H9 (cell line): ENCODE results near the gene DMPK. TPM values are rescaled to one million over a fixed set of nuclear protein-coding genes. Genes with fewer than 3 reads are reported as not detected.

Experiments used
- DNase-seq: peaks from one replicate; pipeline ENCODE4 v3.0.0-alpha.2; 2017
- H2AFZ ChIP-seq: one replicate; pipeline ENCODE4 v1.6.1; 2013; ENCODE audit warnings: mild to moderate bottlenecking, low read length, control low read depth, moderate library complexity
- H2AK5ac ChIP-seq: 2 replicates; pipeline ENCODE4 v1.6.1; 2013; ENCODE audit warnings: low read length, control low read depth, mixed read lengths; ENCODE audit not compliant: insufficient read length
- H2BK120ac ChIP-seq: one replicate; pipeline ENCODE4 v1.6.1; 2013; ENCODE audit warnings: low read depth, mild to moderate bottlenecking, low read length, control low read depth, inconsistent platforms; ENCODE audit not compliant: poor library complexity, severe bottlenecking
- H2BK12ac ChIP-seq: 2 replicates; pipeline ENCODE4 v1.6.1; 2013; ENCODE audit warnings: low read length, control low read depth, mixed read lengths, low read depth; ENCODE audit not compliant: insufficient read length
- H2BK15ac ChIP-seq: 2 replicates; pipeline ENCODE4 v1.6.1; 2013; ENCODE audit warnings: low read depth, low read length, control low read depth
- H2BK20ac ChIP-seq: one replicate; pipeline ENCODE4 v1.6.1; 2013; ENCODE audit warnings: low read depth, mild to moderate bottlenecking, low read length, control low read depth, inconsistent platforms; ENCODE audit not compliant: poor library complexity, severe bottlenecking
- H2BK5ac ChIP-seq: 2 replicates; pipeline ENCODE4 v1.6.1; 2013; ENCODE audit warnings: low read length, control low read depth, mixed read lengths; ENCODE audit not compliant: insufficient read length
- H3K14ac ChIP-seq: 2 replicates; pipeline ENCODE4 v1.6.1; 2013; ENCODE audit warnings: low read length, control low read depth; ENCODE audit not compliant: insufficient read depth
- H3K18ac ChIP-seq: 2 replicates; pipeline ENCODE4 v1.6.1; 2013; ENCODE audit warnings: low read depth, mild to moderate bottlenecking, mixed read lengths, low read length, control low read depth; ENCODE audit not compliant: insufficient read length
- H3K23ac ChIP-seq: 2 replicates; pipeline ENCODE4 v1.6.1; 2013; ENCODE audit warnings: low read length, control low read depth, mixed read lengths, low read depth; ENCODE audit not compliant: insufficient read length
- H3K23me2 ChIP-seq: 2 replicates; pipeline ENCODE4 v1.6.1; 2013; ENCODE audit warnings: low read depth, mild to moderate bottlenecking, mixed read lengths, low read length, control low read depth; ENCODE audit not compliant: insufficient read length, poor library complexity, severe bottlenecking
- H3K27ac ChIP-seq: 2 replicates; pipeline ENCODE4 v1.5.1; 2013; ENCODE audit warnings: low read length, control low read depth, mixed read lengths, low read depth; ENCODE audit not compliant: insufficient read length
- H3K27me3 ChIP-seq: 2 replicates; pipeline ENCODE4 v1.6.1; 2013; ENCODE audit warnings: low read length, control low read depth, inconsistent platforms; ENCODE audit not compliant: insufficient read depth
- H3K4ac ChIP-seq: 2 replicates; pipeline ENCODE4 v1.6.1; 2013; ENCODE audit warnings: low read depth, mild to moderate bottlenecking, control low read depth, inconsistent platforms, low read length, moderate library complexity
- H3K4me1 ChIP-seq: 2 replicates; pipeline ENCODE4 v1.6.1; 2013; ENCODE audit warnings: low read length, control low read depth, inconsistent platforms; ENCODE audit not compliant: insufficient read depth
- H3K4me2 ChIP-seq: 2 replicates; pipeline ENCODE4 v1.6.1; 2013; ENCODE audit warnings: low read length, control low read depth, mixed read lengths; ENCODE audit not compliant: insufficient read length, insufficient read depth
- H3K56ac ChIP-seq: 2 replicates; pipeline ENCODE4 v1.6.1; 2013; ENCODE audit warnings: low read depth, mild to moderate bottlenecking, mixed read lengths, low read length, control low read depth; ENCODE audit not compliant: insufficient read length
- H3K79me1 ChIP-seq: 2 replicates; pipeline ENCODE4 v1.6.1; 2013; ENCODE audit warnings: low read depth, mild to moderate bottlenecking, moderate library complexity, low read length, control low read depth, inconsistent platforms; ENCODE audit not compliant: insufficient read depth, poor library complexity, severe bottlenecking
- H3K79me2 ChIP-seq: 2 replicates; pipeline ENCODE4 v1.6.1; 2013; ENCODE audit warnings: low read length, control low read depth, inconsistent platforms; ENCODE audit not compliant: insufficient read depth
- H3K9ac ChIP-seq: 2 replicates; pipeline ENCODE4 v1.6.1; 2013; ENCODE audit warnings: low read length, control low read depth, mixed read lengths; ENCODE audit not compliant: insufficient read length; ENCODE audit errors: extremely low read depth
- H3K9me3 ChIP-seq: one replicate; pipeline ENCODE4 v1.6.1; 2013; ENCODE audit warnings: low read depth, low read length, inconsistent platforms; ENCODE audit not compliant: control insufficient read depth
- H3T11ph ChIP-seq: one replicate; pipeline ENCODE4 v1.6.1; 2013; ENCODE audit warnings: mild to moderate bottlenecking, low read length, control low read depth, inconsistent platforms
- H4K20me1 ChIP-seq: one replicate; pipeline ENCODE4 v1.6.1; 2013; ENCODE audit not compliant: control insufficient read depth, insufficient read length, insufficient read depth
- H4K5ac ChIP-seq: 2 replicates; pipeline ENCODE4 v1.6.1; 2013; ENCODE audit warnings: low read depth, mild to moderate bottlenecking, mixed read lengths, low read length, control low read depth; ENCODE audit not compliant: insufficient read length
- H4K8ac ChIP-seq: replicated peaks from 2 replicates; pipeline ENCODE4 v1.6.1; 2013; ENCODE audit warnings: low read length, control low read depth, mixed read lengths, low read depth; ENCODE audit not compliant: insufficient read length
- H4K91ac ChIP-seq: 2 replicates; pipeline ENCODE4 v1.6.1; 2013; ENCODE audit warnings: low read depth, mild to moderate bottlenecking, moderate library complexity, mixed read lengths, low read length, control low read depth; ENCODE audit not compliant: insufficient read length
- H3K27ac Mint-ChIP-seq, 3 experiments: 2 replicates in 2 of 3; 3 replicates in 1 of 3; pipeline ENCODE4 v1.8.0; 2020 to 2021; ENCODE audit warnings: mixed read lengths in 3 of 3, mild to moderate bottlenecking in 1 of 3, moderate library complexity in 1 of 3
- H3K27me3 Mint-ChIP-seq: 2 replicates; pipeline ENCODE4 v1.8.0; 2021; ENCODE audit warnings: low read depth, mild to moderate bottlenecking, moderate library complexity, mixed read lengths
- H3K36me3 Mint-ChIP-seq, 3 experiments: 2 replicates in 2 of 3; 3 replicates in 1 of 3; pipeline ENCODE4 v1.8.0; 2020 to 2021; ENCODE audit warnings: low read depth in 3 of 3, mixed read lengths in 3 of 3; ENCODE audit not compliant: insufficient read depth in 1 of 3
- H3K4me1 Mint-ChIP-seq, 2 experiments: 2 replicates each; pipeline ENCODE4 v1.8.0; 2020; ENCODE audit warnings: mixed read lengths in 2 of 2
- H3K4me3 Mint-ChIP-seq, 2 experiments: 2 replicates in 1 of 2; 3 replicates in 1 of 2; pipeline ENCODE4 v1.8.0; 2020 to 2021; ENCODE audit warnings: mild to moderate bottlenecking in 2 of 2, mixed read lengths in 2 of 2, moderate library complexity in 1 of 2
- H3K9me3 Mint-ChIP-seq, 2 experiments: 2 replicates in 1 of 2; 3 replicates in 1 of 2; pipeline ENCODE4 v1.8.0; 2020; ENCODE audit warnings: mild to moderate bottlenecking in 2 of 2, mixed read lengths in 2 of 2, moderate library complexity in 1 of 2
- WGBS: extraction: QIAGEN DNeasy Blood & Tissue Kit; methylation state at CpG from one replicate; pipeline ENCODE4 v1.1.7; 2013; ENCODE audit warnings: missing lambda C conversion rate, low lambda C conversion rate, mixed read lengths; ENCODE audit not compliant: insufficient read length; ENCODE audit errors: extremely low coverage; 5-methylcytosine and 5-hydroxymethylcytosine counted together
- total RNA-seq: library from RNA; stranded (reverse); gene quantifications from 2 replicates; pipeline ENCODE4 v1.2.1, GENCODE V29; 2021
- TF ChIP-seq, protein P1 (sequence below): fragments of 200-600 bp; sonication (generic); conservative IDR thresholded peaks from 3 replicates; pipeline ENCODE4 v1.8.0; 2021; ENCODE audit warnings: antibody characterized with exemption, mild to moderate bottlenecking

DMPK gene
- total RNA-seq, 1 experiment from 2014 or later = 67.4 TPM

DNA sequence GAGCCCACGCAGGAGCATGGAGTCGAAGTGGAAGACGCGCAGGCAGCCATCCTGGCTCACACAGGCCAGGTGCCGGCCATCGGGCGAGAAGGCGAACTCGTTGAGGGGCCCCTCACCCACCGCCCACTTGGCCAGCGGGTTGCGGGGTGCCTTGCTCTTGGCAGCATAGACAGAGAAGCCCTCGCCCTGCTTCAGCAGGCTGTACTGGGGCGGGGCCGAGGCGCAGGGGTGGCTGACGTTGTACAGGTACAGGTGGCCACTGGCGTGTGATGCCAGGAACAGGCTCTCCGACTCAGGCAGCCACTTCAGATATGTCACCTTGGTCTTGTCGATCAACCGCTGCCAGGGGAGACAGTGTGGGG lies 4.2 kb upstream of the DMPK start:
- H3K4me3 Mint-ChIP-seq = peak overlapping the region in 1 of 2 experiments; percentile 35; a peak in 1 of 5 replicates
- Histone ChIP-seq H3K9ac (no peak overlapping the region), H3K4ac (no peak overlapping the region), H2BK20ac (no peak overlapping the region), H2AK5ac (no peak overlapping the region), H2AFZ (no peak overlapping the region), H3K56ac (no peak overlapping the region), H3K79me2 (0 out of 2 replicates have a peak, but pooled peaks cover 3% of the 10 kb centered on the region), H3K18ac (no peak overlapping the region), H3K23me2 (peaks cover under 1% of the 10 kb centered on the region), H2BK5ac (no peak overlapping the region), H3K4me2 (no peak overlapping the region), H4K20me1 (no peaks in the 10 kb centered on the region), H3K23ac (no peak overlapping the region), H4K5ac (no peak overlapping the region), H4K91ac (no peak overlapping the region), H2BK15ac (no peak overlapping the region), H3K27ac (no peak overlapping the region), H3K27me3 (no peaks in the 10 kb centered on the region), H3K9me3 (no peaks in the 10 kb centered on the region), H3K14ac (no peak overlapping the region), H2BK120ac (no peak overlapping the region), H3T11ph (no peak overlapping the region), H3K4me1 (no peaks in the 10 kb centered on the region), H2BK12ac (no peak overlapping the region), H4K8ac (no peak overlapping the region), H3K79me1 (peaks cover 2% of the 10 kb centered on the region)
- H3K27ac Mint-ChIP-seq = no peak overlapping the region
- H3K27me3 Mint-ChIP-seq = peaks cover 5% of the 10 kb centered on the region; the same call in 1 of the 2 replicates
- H3K4me1 Mint-ChIP-seq = peaks cover 9 to 24% of the 10 kb centered on the region in 2 experiments
- no CpG with 5 or more reads among the region's 21 CpGs for WGBS
- peaks cover 22 to 58% (median 54%) of the 10 kb centered on the region in 3 experiments for H3K36me3 Mint-ChIP-seq
- no peaks in the 10 kb centered on the region for H3K9me3 Mint-ChIP-seq
- DNase-seq = no peak
- TF ChIP-seq, protein P1, sequence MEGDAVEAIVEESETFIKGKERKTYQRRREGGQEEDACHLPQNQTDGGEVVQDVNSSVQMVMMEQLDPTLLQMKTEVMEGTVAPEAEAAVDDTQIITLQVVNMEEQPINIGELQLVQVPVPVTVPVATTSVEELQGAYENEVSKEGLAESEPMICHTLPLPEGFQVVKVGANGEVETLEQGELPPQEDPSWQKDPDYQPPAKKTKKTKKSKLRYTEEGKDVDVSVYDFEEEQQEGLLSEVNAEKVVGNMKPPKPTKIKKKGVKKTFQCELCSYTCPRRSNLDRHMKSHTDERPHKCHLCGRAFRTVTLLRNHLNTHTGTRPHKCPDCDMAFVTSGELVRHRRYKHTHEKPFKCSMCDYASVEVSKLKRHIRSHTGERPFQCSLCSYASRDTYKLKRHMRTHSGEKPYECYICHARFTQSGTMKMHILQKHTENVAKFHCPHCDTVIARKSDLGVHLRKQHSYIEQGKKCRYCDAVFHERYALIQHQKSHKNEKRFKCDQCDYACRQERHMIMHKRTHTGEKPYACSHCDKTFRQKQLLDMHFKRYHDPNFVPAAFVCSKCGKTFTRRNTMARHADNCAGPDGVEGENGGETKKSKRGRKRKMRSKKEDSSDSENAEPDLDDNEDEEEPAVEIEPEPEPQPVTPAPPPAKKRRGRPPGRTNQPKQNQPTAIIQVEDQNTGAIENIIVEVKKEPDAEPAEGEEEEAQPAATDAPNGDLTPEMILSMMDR = no peak
